HUES64 (cell line): ENCODE results near the gene NPAS2.
A peak's percentile ranks its signal among the peaks of the same experiment; 100 is the strongest.

ENCODE experiments used
- H3K27ac ChIP-seq: 2 replicates; pipeline ENCODE4 v1.7.0; 2013; ENCODE audit warnings: low read depth, low read length, inconsistent platforms
- H3K27me3 ChIP-seq: 2 replicates; pipeline ENCODE4 v1.6.1; 2013; ENCODE audit warnings: mild to moderate bottlenecking, low read length; ENCODE audit not compliant: insufficient read depth
- H3K36me3 ChIP-seq: 2 replicates; pipeline ENCODE4 v1.6.1; 2013; ENCODE audit warnings: mild to moderate bottlenecking, low read length; ENCODE audit not compliant: insufficient read depth
- H3K4me1 ChIP-seq: 2 replicates; pipeline ENCODE4 v1.6.1; 2013; ENCODE audit warnings: mild to moderate bottlenecking, low read length, moderate library complexity; ENCODE audit not compliant: insufficient read depth
- H3K4me3 ChIP-seq: 2 replicates; pipeline ENCODE4 v1.5.1; 2013; ENCODE audit warnings: mild to moderate bottlenecking, low read length, moderate library complexity
- H3K9ac ChIP-seq: 2 replicates; pipeline ENCODE4 v1.6.1; 2013; ENCODE audit warnings: mild to moderate bottlenecking, low read depth, low read length
- H3K9me3 ChIP-seq: 2 replicates; pipeline ENCODE4 v1.6.1; 2013; ENCODE audit warnings: low read depth, low read length; ENCODE audit not compliant: insufficient read depth
- WGBS: fragments of 150-250, 120-280 bp; methylation state at CpG from one replicate; pipeline ENCODE4 v1.1.7; 2013; ENCODE audit warnings: missing lambda C conversion rate; 5-methylcytosine and 5-hydroxymethylcytosine counted together

The NPAS2 gene

GRCh38 chr2:100812573-100812972, 7.4 kb upstream of the NPAS2 start:
- Histone ChIP-seq H3K9ac (no peak overlapping the region), H3K27ac (no peak overlapping the region), H3K4me3 (no peak overlapping the region), H3K27me3 (peaks cover 12% of the 10 kb centered on the region), H3K4me1 (peaks cover 15% of the 10 kb centered on the region), H3K36me3 (no peaks in the 10 kb centered on the region), H3K9me3 (no peaks in the 10 kb centered on the region)
- WGBS, result 87% methylated on average over 3 of the region's 4 CpGs

- Histone ChIP-seq H3K4me1 (peaks cover 19% of the 10 kb centered on the region), H3K36me3 (no peaks in the 10 kb centered on the region), H3K27ac (no peak overlapping the region), H3K9me3 (no peaks in the 10 kb centered on the region), H3K27me3 (peaks cover 21% of the 10 kb centered on the region), H3K9ac (no peak overlapping the region), H3K4me3 (no peak overlapping the region)
- WGBS, result 96% methylated on average over 3 of the region's 4 CpGs
Measured at GRCh38 chr2:100813527-100813926, 6.4 kb upstream of the NPAS2 start.

GRCh38 chr2:100814043-100814442, 5.9 kb upstream of the NPAS2 start:
- WGBS, result 65% methylated on average over 3 of the region's 3 CpGs
- Histone ChIP-seq H3K27ac (no peak overlapping the region), H3K27me3 (peaks cover 26% of the 10 kb centered on the region), H3K4me1 (peaks cover 19% of the 10 kb centered on the region), H3K4me3 (no peak overlapping the region), H3K36me3 (no peaks in the 10 kb centered on the region), H3K9ac (no peak overlapping the region), H3K9me3 (no peaks in the 10 kb centered on the region)

GRCh38 chr2:100814453-100814852, 5.5 kb upstream of the NPAS2 start:
- peaks cover 31% of the 10 kb centered on the region for H3K27me3 ChIP-seq
- H3K9ac ChIP-seq, result no peak overlapping the region
- no peaks in the 10 kb centered on the region for H3K9me3 ChIP-seq
- H3K36me3 ChIP-seq, result no peaks in the 10 kb centered on the region
- H3K27ac ChIP-seq, result no peak overlapping the region
- peaks cover 17% of the 10 kb centered on the region for H3K4me1 ChIP-seq
- WGBS, result 91% methylated on average over 3 of the region's 3 CpGs
- no peak overlapping the region for H3K4me3 ChIP-seq

GRCh38 chr2:100817388-100817985, 2.5 kb upstream of the NPAS2 start:
- H3K27ac ChIP-seq, result no peak overlapping the region
- no peak overlapping the region for H3K4me3 ChIP-seq
- peaks cover 57% of the 10 kb centered on the region for H3K27me3 ChIP-seq
- H3K9ac ChIP-seq, result no peak overlapping the region
- WGBS, result 98% methylated on average over 7 of the region's 7 CpGs
- no peaks in the 10 kb centered on the region for H3K9me3 ChIP-seq
- no peaks in the 10 kb centered on the region for H3K36me3 ChIP-seq
- H3K4me1 ChIP-seq, result peaks cover 22% of the 10 kb centered on the region

- Histone ChIP-seq H3K4me1 (peaks cover 19% of the 10 kb centered on the region), H3K36me3 (no peaks in the 10 kb centered on the region), H3K27ac (no peak overlapping the region), H3K9ac (peak overlapping the region; percentile 55), H3K27me3 (peaks cover 64% of the 10 kb centered on the region), H3K4me3 (peak overlapping the region; percentile 64), H3K9me3 (no peaks in the 10 kb centered on the region)
- 19% methylated on average over 15 of the region's 16 CpGs for WGBS
Measured at GRCh38 chr2:100818003-100818605, 1.8 kb upstream of the NPAS2 start.

- Histone ChIP-seq H3K27ac (no peak overlapping the region), H3K4me1 (peaks cover 19% of the 10 kb centered on the region), H3K9ac (peak overlapping the region; percentile 55), H3K9me3 (no peaks in the 10 kb centered on the region), H3K36me3 (no peaks in the 10 kb centered on the region), H3K27me3 (peaks cover 70% of the 10 kb centered on the region), H3K4me3 (peak overlapping the region; percentile 64)
- under 1% methylated on average over 51 of the region's 51 CpGs for WGBS
Measured at GRCh38 chr2:100818606-100819369, 1.2 kb upstream of the NPAS2 start.

- WGBS, result under 1% methylated on average over 43 of the region's 43 CpGs
- H3K27me3 ChIP-seq, result peaks cover 70% of the 10 kb centered on the region
- peak overlapping the region; percentile 64 for H3K4me3 ChIP-seq
- peak overlapping the region; percentile 56; the same call in 1 of the 2 replicates for H3K9ac ChIP-seq
- H3K36me3 ChIP-seq, result no peaks in the 10 kb centered on the region
- H3K9me3 ChIP-seq, result no peaks in the 10 kb centered on the region
- peaks cover 17% of the 10 kb centered on the region for H3K4me1 ChIP-seq
- H3K27ac ChIP-seq, result no peak overlapping the region
Measured at GRCh38 chr2:100820273-100820522, 259 bp downstream of the NPAS2 start.

- no peaks in the 10 kb centered on the region for H3K36me3 ChIP-seq
- under 1% methylated on average over 60 of the region's 60 CpGs for WGBS
- H3K9ac ChIP-seq, result peak overlapping the region; percentile 56; the same call in 1 of the 2 replicates
- no peak overlapping the region for H3K27ac ChIP-seq
- no peaks in the 10 kb centered on the region for H3K9me3 ChIP-seq
- peaks cover 17% of the 10 kb centered on the region for H3K4me1 ChIP-seq
- peak overlapping the region; percentile 64 for H3K4me3 ChIP-seq
- H3K27me3 ChIP-seq, result peaks cover 70% of the 10 kb centered on the region
Measured at GRCh38 chr2:100820523-100821254, 750 bp downstream of the NPAS2 start.

- Histone ChIP-seq H3K27ac (no peak overlapping the region), H3K4me3 (peak overlapping the region; percentile 64), H3K27me3 (peaks cover 70% of the 10 kb centered on the region), H3K9me3 (no peaks in the 10 kb centered on the region), H3K9ac (no peak overlapping the region), H3K4me1 (peaks cover 17% of the 10 kb centered on the region), H3K36me3 (no peaks in the 10 kb centered on the region)
- WGBS, result 33% methylated on average over 13 of the region's 14 CpGs
Measured at GRCh38 chr2:100821255-100821910, 1.4 kb downstream of the NPAS2 start.

GRCh38 chr2:100821911-100822265, 1.9 kb downstream of the NPAS2 start:
- Histone ChIP-seq H3K27ac (no peak overlapping the region), H3K27me3 (peaks cover 65% of the 10 kb centered on the region), H3K9ac (no peak overlapping the region), H3K4me3 (no peak overlapping the region), H3K4me1 (peaks cover 17% of the 10 kb centered on the region), H3K36me3 (no peaks in the 10 kb centered on the region), H3K9me3 (no peaks in the 10 kb centered on the region)
- 68% methylated on average over 8 of the region's 9 CpGs for WGBS
